K562 (cell line): ENCODE data around the gene FOXL2NB. TPM values are rescaled to one million over a fixed set of nuclear protein-coding genes. Genes with fewer than 3 reads are reported as not detected.
"Not testable (repeated sequence)": the region's sequence is repeated elsewhere in the genome, so short reads cannot be mapped to it uniquely, and the experiment has no call there.

ENCODE experiments used
- ATAC-seq: fragments of 200-7000 bp; cut with Tn5 transposase; 3 replicates; pipeline ENCODE4 v1.9.1; 2020; ENCODE audit warnings: moderate library complexity
- BruUV-seq: library from RNA; stranded (reverse); fragments of 400-500 nt; replicated peaks from 2 replicates; lab custom pipeline; 2021; lab: Mats Ljungman, UMichigan
- CTCF ChIA-PET: fragments of 300-600 bp; formaldehyde crosslinking; extraction: SDS; loops from one replicate; lab custom pipeline; 2021; ENCODE audit warnings: low intra/inter-chr PET ratio; lab: Yijun Ruan, JAX
- POLR2A ChIA-PET: fragments of 300-600, 350-650 bp; sonication (Branson Sonifier 250); formaldehyde crosslinking; extraction: SDS; loops from one replicate; lab custom pipeline; 2021; ENCODE audit warnings: antibody characterized with exemption, inconsistent platforms; lab: Yijun Ruan, JAX
- DNase-seq, 4 experiments: peaks; one replicate each; pipeline versions ENCODE4 v3.0.0 to v3.0.0-alpha.2; 2011 to 2018; ENCODE audit warnings: low spot score in 3 of 4, mixed read lengths in 3 of 4; ENCODE audit errors: extremely low read depth in 1 of 4
- FAIRE-seq: peaks from 2 replicates; lab custom pipeline; 2011; peaks lifted over from hg19 to GRCh38; lab: Jason Lieb, UNC
- H2AFZ ChIP-seq: 2 replicates; pipeline ENCODE4 v1.6.0; 2011; ENCODE audit warnings: low read depth, low read length, control low read depth, inconsistent platforms
- H3K27ac ChIP-seq: fragments of 200-600 bp; 3 replicates; pipeline ENCODE4 v1.8.0; 2011; ENCODE audit warnings: low read depth, mild to moderate bottlenecking, control low read depth, inconsistent platforms, low read length, moderate library complexity, mixed read lengths; ENCODE audit errors: extremely low read depth
- H3K27me3 ChIP-seq, 2 experiments: fragments of 300-600 bp in 1 of 2; 2 replicates in 1 of 2; 3 replicates in 1 of 2; pipeline versions ENCODE4 v1.6.0 to v1.8.0; 2011; ENCODE audit warnings: inconsistent platforms in 2 of 2, low read length in 2 of 2, mild to moderate bottlenecking in 1 of 2, mixed read lengths in 1 of 2, moderate library complexity in 1 of 2; ENCODE audit not compliant: control insufficient read depth in 2 of 2, insufficient read depth in 2 of 2
- H3K36me3 ChIP-seq: fragments of 300-600 bp; 3 replicates; pipeline ENCODE4 v1.8.0; 2011; ENCODE audit warnings: mild to moderate bottlenecking, low read length, inconsistent platforms; ENCODE audit not compliant: control insufficient read depth, insufficient read depth
- H3K4me1 ChIP-seq, 2 experiments: fragments of 200-600 bp in 1 of 2; replicated peaks in 1 of 2; 2 replicates in 1 of 2; 3 replicates in 1 of 2; pipeline versions ENCODE4 v1.5.1 to v1.8.0; 2011; ENCODE audit warnings: inconsistent platforms in 2 of 2, low read length in 2 of 2, mild to moderate bottlenecking in 1 of 2, mixed read lengths in 1 of 2, moderate library complexity in 1 of 2; ENCODE audit not compliant: control insufficient read depth in 2 of 2, insufficient read depth in 2 of 2
- H3K4me2 ChIP-seq: 2 replicates; pipeline ENCODE4 v1.6.1; 2011; ENCODE audit warnings: low read length, control low read depth, inconsistent platforms, mixed read lengths; ENCODE audit not compliant: insufficient read depth
- H3K4me3 ChIP-seq: fragments of 200-600 bp; sonication (generic), shearing (Covaris generic); 2 replicates; pipeline ENCODE4 v1.5.1; 2016; ENCODE audit warnings: control low read depth, inconsistent platforms
- H3K79me2 ChIP-seq: fragments of 200-600 bp; 3 replicates; pipeline ENCODE4 v1.8.0; 2011; ENCODE audit warnings: low read length, inconsistent platforms; ENCODE audit not compliant: control insufficient read depth, insufficient read depth
- H3K9ac ChIP-seq, 2 experiments: 2 replicates each; pipeline versions ENCODE4 v1.6.0 to v1.6.1; 2011; ENCODE audit warnings: low read depth in 2 of 2, low read length in 2 of 2, control low read depth in 1 of 2, inconsistent platforms in 1 of 2, mild to moderate bottlenecking in 1 of 2, mixed read lengths in 1 of 2; ENCODE audit not compliant: insufficient read depth in 1 of 2
- H3K9me1 ChIP-seq: one replicate; pipeline ENCODE4 v1.6.0; 2011; ENCODE audit warnings: inconsistent platforms, mild to moderate bottlenecking, low read length, moderate library complexity; ENCODE audit not compliant: control insufficient read depth, insufficient read depth
- H3K9me3 ChIP-seq: replicated peaks from 2 replicates; pipeline ENCODE4 v1.5.1; 2011; ENCODE audit warnings: low read depth, low read length, inconsistent platforms; ENCODE audit not compliant: control insufficient read depth, insufficient read depth
- H4K20me1 ChIP-seq: replicated peaks from 2 replicates; pipeline ENCODE4 v1.6.1; 2011; ENCODE audit warnings: low read length, inconsistent platforms, mixed read lengths; ENCODE audit not compliant: control insufficient read depth, insufficient read depth
- RAD21 ChIP-seq, 2 experiments: fragments of 250-450 bp in 1 of 2; fragments of 450-650 bp in 1 of 2; sonication (Bioruptor Pico) in 1 of 2; formaldehyde crosslinking in 1 of 2; IDR thresholded peaks in 1 of 2; conservative IDR thresholded peaks in 1 of 2; 2 replicates each; pipeline versions ENCODE4 v1.4.0 to v1.8.0; 2020 to 2022; ENCODE audit warnings: mild to moderate bottlenecking in 2 of 2, moderate library complexity in 1 of 2
- WGBS: fragments of 100-300 bp; shearing (Covaris generic); methylation state at CpG from one replicate; pipeline ENCODE4 v1.1.6; 2016; ENCODE audit warnings: low coverage, mixed read lengths; ENCODE audit not compliant: insufficient coverage; ENCODE audit errors: missing lambda C conversion rate; 5-methylcytosine and 5-hydroxymethylcytosine counted together
- in situ Hi-C: fragments of 300-500 bp; cut with MboI; formaldehyde crosslinking; loops from 4 replicates; pipeline ENCODE4 v1.15.0; 2018; ENCODE audit warnings: inconsistent platforms, mixed read lengths
- intact Hi-C: fragments of 100-400 bp; cut with micrococcal nuclease; formaldehyde crosslinking; loops from 2 replicates; pipeline ENCODE4 v1.14.2; 2022
- polyA plus RNA-seq, 8 experiments: library from polyadenylated mRNA; depleted of rRNA in 4 of 8; stranded (reverse) in 5 of 8; unstranded in 3 of 8; fragments of >200 nt; fragmentation: Nextera tagmentation in 2 of 8; fragmentation: Illumina TruSeq in 1 of 8; extraction: Ambion mirVana in 2 of 8; extraction: Trizol in 1 of 8; gene quantifications; 2 replicates each; pipeline versions ENCODE4 v1.2.1 to v1.2.3, GENCODE V29; 2011 to 2014; ENCODE audit warnings: inconsistent platforms in 1 of 8, missing spikeins in 1 of 8
- total RNA-seq, 7 experiments: library from RNA; depleted of rRNA in 6 of 7; stranded (reverse); fragments of >200 nt in 6 of 7; fragmentation: Illumina TruSeq in 2 of 7; extraction: Trizol in 2 of 7; gene quantifications; 2 replicates each; pipeline versions ENCODE4 v1.2.1 to v1.2.3, GENCODE V29; 2011 to 2021; ENCODE audit warnings: low replicate concordance in 1 of 7
- TF ChIP-seq, protein P1 (sequence below), 3 experiments: IDR thresholded peaks in 2 of 3; conservative IDR thresholded peaks in 1 of 3; 2 replicates each; pipeline ENCODE4 v1.5.1; 2011 to 2012; ENCODE audit warnings: low read length in 3 of 3, mild to moderate bottlenecking in 3 of 3, control low read depth in 2 of 3, improper control_type of control experiment in 1 of 3, inconsistent platforms in 1 of 3, low read depth in 1 of 3, mixed read lengths in 1 of 3, moderate library complexity in 1 of 3; ENCODE audit not compliant: insufficient read depth in 2 of 3

FOXL2NB gene
- total and polyA plus RNA-seq, 9 of the 15 experiments (the other 6 are each of a cell fraction or from before 2014, with no cell fraction given), result 0.71 to 17.4 (median 9.0) TPM

DNA sequence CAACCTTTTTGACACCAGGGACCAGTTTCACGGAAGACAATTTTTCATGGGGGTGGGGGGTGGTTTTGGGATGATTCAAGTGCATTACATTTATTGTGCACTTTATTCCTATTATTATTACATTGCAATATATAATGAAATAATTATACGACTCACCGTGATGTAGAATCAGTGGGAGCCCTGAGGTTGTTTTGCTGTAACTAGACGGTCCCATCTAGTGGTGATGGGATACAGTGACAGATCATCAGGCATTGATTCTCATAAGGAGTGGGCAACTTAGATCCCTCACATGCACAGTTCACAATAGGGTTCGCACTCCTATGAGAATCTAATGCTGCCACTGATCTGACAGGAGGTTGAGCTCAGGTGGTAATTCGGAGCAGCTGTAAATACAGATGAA is 24.6 kb upstream of the FOXL2NB start:
- H3K79me2 ChIP-seq, H3K4me1 ChIP-seq, H3K9ac ChIP-seq, H3K27ac ChIP-seq, ATAC-seq, BruUV-seq, H3K4me2 ChIP-seq, H3K9me3 ChIP-seq, H3K36me3 ChIP-seq, FAIRE-seq, in situ Hi-C loops, H4K20me1 ChIP-seq, H3K4me3 ChIP-seq, H3K9me1 ChIP-seq, H3K27me3 ChIP-seq, H2AFZ ChIP-seq, DNase-seq: not testable (repeated sequence)
- WGBS, result 69% methylated on average over 6 of the region's 6 CpGs
- POLR2A ChIA-PET, result interaction anchor here (0.6 kb wide), 1 partner anchor 57 kb away, joined by 3 read pairs; no protein-coding TSS in a partner anchor
- intact Hi-C loops, result loop anchor here (2.0 to 5.0 kb wide), 4 partner anchors 328 to 506 kb away; partner anchors contain the start of gene CEP70
- TF ChIP-seq, protein P1, sequence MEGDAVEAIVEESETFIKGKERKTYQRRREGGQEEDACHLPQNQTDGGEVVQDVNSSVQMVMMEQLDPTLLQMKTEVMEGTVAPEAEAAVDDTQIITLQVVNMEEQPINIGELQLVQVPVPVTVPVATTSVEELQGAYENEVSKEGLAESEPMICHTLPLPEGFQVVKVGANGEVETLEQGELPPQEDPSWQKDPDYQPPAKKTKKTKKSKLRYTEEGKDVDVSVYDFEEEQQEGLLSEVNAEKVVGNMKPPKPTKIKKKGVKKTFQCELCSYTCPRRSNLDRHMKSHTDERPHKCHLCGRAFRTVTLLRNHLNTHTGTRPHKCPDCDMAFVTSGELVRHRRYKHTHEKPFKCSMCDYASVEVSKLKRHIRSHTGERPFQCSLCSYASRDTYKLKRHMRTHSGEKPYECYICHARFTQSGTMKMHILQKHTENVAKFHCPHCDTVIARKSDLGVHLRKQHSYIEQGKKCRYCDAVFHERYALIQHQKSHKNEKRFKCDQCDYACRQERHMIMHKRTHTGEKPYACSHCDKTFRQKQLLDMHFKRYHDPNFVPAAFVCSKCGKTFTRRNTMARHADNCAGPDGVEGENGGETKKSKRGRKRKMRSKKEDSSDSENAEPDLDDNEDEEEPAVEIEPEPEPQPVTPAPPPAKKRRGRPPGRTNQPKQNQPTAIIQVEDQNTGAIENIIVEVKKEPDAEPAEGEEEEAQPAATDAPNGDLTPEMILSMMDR (IDR thresholded peaks at IDR 0.05 in 2 of 3, conservative IDR thresholded peaks at IDR 0.05 in 1 of 3; ENCODE audit: insufficient read depth in 2 of 3, low read depth in 1 of 3, low read length in 3 of 3), result 0 out of 6 replicates have a peak, but pooled peaks of 1 of the 3 experiments have one; percentile 5
- TF ChIP-seq RAD21 (CRISPR knock-in tag; conservative IDR thresholded peaks at IDR 0.05 in 1 of 2, IDR thresholded peaks at IDR 0.05 in 1 of 2), result peak in 1 of 2 experiments; percentile 38; a peak in 1 of 4 replicates
- CTCF ChIA-PET, result interaction anchor here (0.6 to 2.5 kb wide), 3 partner anchors 90 to 328 kb away, joined by 4 to 16 read pairs (median 7); partner anchors contain the start of gene CEP70
